Neutrophil (primary cell): ENCODE data around the gene POU6F2.

ENCODE experiments used
- H3K27ac ChIP-seq: fragments of 200-600 bp; sonication (generic); 2 replicates; pipeline ENCODE4 v1.5.1; 2016; ENCODE audit warnings: mild to moderate bottlenecking, moderate library complexity
- H3K27me3 ChIP-seq: fragments of 200-600 bp; sonication (generic); 2 replicates; pipeline ENCODE4 v1.6.0; 2016; ENCODE audit warnings: mild to moderate bottlenecking
- H3K36me3 ChIP-seq: fragments of 200-600 bp; sonication (generic); 2 replicates; pipeline ENCODE4 v1.5.1; 2017
- H3K4me1 ChIP-seq, 2 experiments: fragments of 200-600 bp in 1 of 2; sonication (generic) in 1 of 2; 1 replicate in 1 of 2; 2 replicates in 1 of 2; pipeline versions ENCODE4 v1.5.1 to v1.6.1; 2013 to 2016; ENCODE audit warnings: low read depth in 1 of 2, low read length in 1 of 2, mild to moderate bottlenecking in 1 of 2, moderate library complexity in 1 of 2; ENCODE audit not compliant: control insufficient read depth in 1 of 2, insufficient read depth in 1 of 2
- H3K4me3 ChIP-seq, 2 experiments: fragments of 200-600 bp in 1 of 2; sonication (generic) in 1 of 2; 1 replicate in 1 of 2; 2 replicates in 1 of 2; pipeline ENCODE4 v1.5.1; 2013 to 2016; ENCODE audit warnings: low read depth in 1 of 2, low read length in 1 of 2, mild to moderate bottlenecking in 1 of 2, moderate library complexity in 1 of 2
- H3K9me3 ChIP-seq: fragments of 200-600 bp; sonication (generic); 2 replicates; pipeline ENCODE4 v1.5.1; 2016
- CTCF ChIP-seq: fragments of 200-600 bp; sonication (generic); IDR thresholded peaks from 2 replicates; pipeline ENCODE4 v1.5.1; 2016; ENCODE audit warnings: antibody characterized with exemption

POU6F2 gene

GRCh38 chr7:39172137-39172536, 194.4 kb downstream of the POU6F2 start:
- H3K36me3 ChIP-seq, result no peaks in the 10 kb centered on the region
- no peak for TF ChIP-seq CTCF
- H3K9me3 ChIP-seq, result no peaks in the 10 kb centered on the region

GRCh38 chr7:39181398-39181797, 203.7 kb downstream of the POU6F2 start:
- no peaks in the 10 kb centered on the region for H3K4me1 ChIP-seq
- no peak overlapping the region for H3K4me3 ChIP-seq
- H3K36me3 ChIP-seq, result no peaks in the 10 kb centered on the region
- H3K27me3 ChIP-seq, result no peaks in the 10 kb centered on the region
- no peak overlapping the region for H3K27ac ChIP-seq
- no peaks in the 10 kb centered on the region for H3K9me3 ChIP-seq
- no peak for TF ChIP-seq CTCF

More at GRCh38 chr7:39172137-39172536, 194.4 kb downstream of the POU6F2 start:
- Histone ChIP-seq H3K27me3 (no peaks in the 10 kb centered on the region), H3K4me1 (no peaks in the 10 kb centered on the region), H3K4me3 (no peak overlapping the region), H3K27ac (no peak overlapping the region)

- Histone ChIP-seq H3K27me3 (no peaks in the 10 kb centered on the region), H3K4me1 (no peaks in the 10 kb centered on the region), H3K9me3 (no peaks in the 10 kb centered on the region), H3K36me3 (no peaks in the 10 kb centered on the region), H3K27ac (no peak overlapping the region), H3K4me3 (no peak overlapping the region)
- TF ChIP-seq CTCF, result no peak
These were observed 206.1 kb downstream of the POU6F2 start for GRCh38 chr7:39183796-39184195.

GRCh38 chr7:39184391-39184790, 206.7 kb downstream of the POU6F2 start:
- Histone ChIP-seq H3K27ac (no peak overlapping the region), H3K4me1 (no peaks in the 10 kb centered on the region), H3K4me3 (no peak overlapping the region), H3K36me3 (no peaks in the 10 kb centered on the region), H3K27me3 (no peaks in the 10 kb centered on the region), H3K9me3 (no peaks in the 10 kb centered on the region)
- TF ChIP-seq CTCF, result no peak

GRCh38 chr7:39186131-39186530, 208.4 kb downstream of the POU6F2 start:
- Histone ChIP-seq H3K4me1 (no peaks in the 10 kb centered on the region), H3K27ac (no peak overlapping the region), H3K4me3 (no peak overlapping the region), H3K9me3 (no peaks in the 10 kb centered on the region), H3K27me3 (no peaks in the 10 kb centered on the region), H3K36me3 (no peaks in the 10 kb centered on the region)
- TF ChIP-seq CTCF, result no peak

GRCh38 chr7:39186671-39187070, 209.0 kb downstream of the POU6F2 start:
- H3K9me3 ChIP-seq, result no peaks in the 10 kb centered on the region
- no peak overlapping the region for H3K27ac ChIP-seq
- no peaks in the 10 kb centered on the region for H3K4me1 ChIP-seq
- no peaks in the 10 kb centered on the region for H3K27me3 ChIP-seq
- TF ChIP-seq CTCF, result no peak
- H3K4me3 ChIP-seq, result no peak overlapping the region
- H3K36me3 ChIP-seq, result no peaks in the 10 kb centered on the region
